ENCODE data around the gene GADD45B.
A peak's percentile ranks its signal among the peaks of the same experiment; 100 is the strongest.
"Not testable (repeated sequence)": the region's sequence is repeated elsewhere in the genome, so short reads cannot be mapped to it uniquely, and the experiment has no call there.

The GADD45B gene

DNA sequence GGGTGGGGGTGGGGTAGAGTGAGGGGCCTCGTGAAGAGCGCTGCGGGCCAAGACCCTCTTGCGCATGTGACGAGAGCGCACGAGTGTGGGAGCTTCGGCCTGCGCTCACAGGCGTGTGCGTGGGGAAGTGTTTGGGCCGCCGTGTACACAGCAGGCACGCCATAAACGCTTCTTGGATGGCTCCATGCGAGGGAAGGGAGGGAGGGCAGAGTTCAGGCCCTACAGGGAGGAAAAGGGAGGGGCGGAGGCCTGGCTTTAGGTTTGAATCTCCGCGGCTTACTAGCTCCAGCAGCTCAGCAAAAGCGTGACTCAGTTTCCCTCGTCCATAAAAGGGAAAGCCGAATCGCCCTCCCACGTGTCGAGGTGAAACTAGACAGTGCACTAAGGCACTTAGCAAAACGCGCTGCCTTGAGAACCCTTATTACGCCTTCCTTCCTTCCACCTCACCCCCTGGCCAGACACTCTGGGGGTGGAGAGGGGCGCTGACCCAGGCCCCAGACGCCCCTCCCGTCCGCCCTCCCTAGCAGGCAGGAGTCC is 12.5 kb downstream of the GADD45B start:
- Histone ChIP-seq H3K27ac (ENCODE audit: low read depth in 2 of 2, low read length in 2 of 2) (peak overlapping the region; percentile 63 to 67), H3K4me1 (ENCODE audit: control insufficient read depth in 2 of 2, insufficient read depth in 2 of 2, low read length in 2 of 2) (peaks cover 25 to 33% of the 10 kb centered on the region in 2 donors), H3K9ac (ENCODE audit: low read depth in 1 of 2, low read length in 2 of 2) (peak overlapping the region; percentile 63 to 69), H3K36me3 (ENCODE audit: control insufficient read depth in 2 of 2, insufficient read depth in 2 of 2, low read length in 2 of 2) (no peaks in the 10 kb centered on the region), H3K9me3 (ENCODE audit: control insufficient read depth in 2 of 2, low read length in 2 of 2) (no peaks in the 10 kb centered on the region), H3K4me3 (ENCODE audit: low read length in 2 of 2) (peak overlapping the region; percentile 50 to 59), H3K27me3 (ENCODE audit: control insufficient read depth in 2 of 2, insufficient read depth in 2 of 2, low read length in 2 of 2) (peaks cover 0 to 4% of the 10 kb centered on the region in 2 donors)

DNA sequence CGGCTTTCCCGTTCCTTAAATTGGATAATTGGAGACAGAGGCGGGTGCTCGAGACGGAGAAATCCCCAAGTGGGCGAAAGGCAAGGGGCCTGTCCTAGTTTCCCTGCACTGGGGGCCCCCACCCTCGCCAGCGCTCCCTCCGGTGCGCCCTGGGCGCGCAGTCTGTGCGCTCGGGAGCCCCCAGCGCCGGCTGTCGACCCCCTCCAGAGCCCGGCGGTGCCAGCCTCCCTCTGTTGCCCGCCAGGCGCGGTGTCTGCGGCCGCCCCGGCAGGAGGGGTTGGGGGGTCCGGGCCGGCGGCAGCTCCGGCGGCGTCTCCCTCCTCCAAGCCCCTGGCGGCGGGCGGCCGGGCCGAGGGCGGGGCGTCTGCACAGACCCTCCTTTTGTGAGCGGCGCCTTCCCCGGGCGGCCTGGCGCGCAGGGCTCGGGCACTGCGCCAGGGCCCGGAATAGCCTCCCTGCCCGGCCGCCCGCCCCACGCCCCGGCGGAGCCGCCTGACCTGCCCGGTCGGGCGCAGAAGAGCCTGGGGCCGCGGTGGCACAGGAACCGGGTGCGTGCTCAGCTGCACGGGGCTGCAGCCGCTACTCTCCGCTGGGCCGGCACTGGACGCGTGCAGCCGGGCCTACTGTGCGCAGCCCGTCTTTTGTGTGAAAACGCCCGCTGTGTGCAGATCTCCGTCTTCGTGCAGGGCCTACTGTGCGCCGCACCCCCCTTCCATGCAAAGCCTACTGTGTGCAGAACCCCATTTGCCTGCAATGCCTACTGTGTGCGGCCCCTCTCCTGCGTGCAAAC is 13.2 kb downstream of the GADD45B start:
- H3K4me3 ChIP-seq (ENCODE audit: low read length in 2 of 2), result peak overlapping the region; percentile 50 to 59
- peaks cover 28 to 39% of the 10 kb centered on the region in 2 donors for H3K4me1 ChIP-seq (ENCODE audit: control insufficient read depth in 2 of 2, insufficient read depth in 2 of 2, low read length in 2 of 2)
- peak overlapping the region; percentile 63 to 67 for H3K27ac ChIP-seq (ENCODE audit: low read depth in 2 of 2, low read length in 2 of 2)
- peaks cover 0 to 6% of the 10 kb centered on the region in 2 donors for H3K27me3 ChIP-seq (ENCODE audit: control insufficient read depth in 2 of 2, insufficient read depth in 2 of 2, low read length in 2 of 2)
- H3K9me3 ChIP-seq (ENCODE audit: control insufficient read depth in 2 of 2, low read length in 2 of 2), result no peaks in the 10 kb centered on the region
- H3K36me3 ChIP-seq (ENCODE audit: control insufficient read depth in 2 of 2, insufficient read depth in 2 of 2, low read length in 2 of 2), result no peaks in the 10 kb centered on the region
- H3K9ac ChIP-seq (ENCODE audit: low read depth in 1 of 2, low read length in 2 of 2), result peak overlapping the region; percentile 63 to 69

DNA sequence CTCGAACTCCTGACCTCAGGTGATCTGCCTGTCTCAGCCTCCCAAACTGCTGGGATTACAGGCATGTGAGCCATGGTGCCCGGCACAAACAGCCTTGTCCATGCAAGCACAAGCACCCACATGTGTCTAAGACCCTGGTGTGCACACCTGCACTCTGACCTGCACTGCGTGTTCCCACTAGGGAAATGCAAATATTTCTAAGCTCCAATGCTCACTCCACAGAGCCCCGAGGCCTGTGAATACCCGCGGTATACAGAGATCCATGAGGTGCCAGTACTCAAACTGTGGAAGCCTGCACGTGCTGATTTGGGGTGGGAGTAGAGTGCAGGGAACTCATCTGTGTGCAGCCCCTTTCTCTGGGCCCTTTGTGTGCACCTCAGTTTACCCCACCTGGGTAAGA is 14.7 kb downstream of the GADD45B start:
- peaks cover 0 to 9% of the 10 kb centered on the region in 2 donors for H3K27me3 ChIP-seq (ENCODE audit: control insufficient read depth in 2 of 2, insufficient read depth in 2 of 2, low read length in 2 of 2)
- H3K4me1 ChIP-seq (ENCODE audit: control insufficient read depth in 2 of 2, insufficient read depth in 2 of 2, low read length in 2 of 2), result peaks cover 39 to 49% of the 10 kb centered on the region in 2 donors
- H3K9me3 ChIP-seq (ENCODE audit: control insufficient read depth in 2 of 2, low read length in 2 of 2), result no peaks in the 10 kb centered on the region
- H3K9ac ChIP-seq (ENCODE audit: low read depth in 1 of 2, low read length in 2 of 2), result peak overlapping the region; percentile 32 to 36
- H3K27ac ChIP-seq (ENCODE audit: low read depth in 2 of 2, low read length in 2 of 2), result peak overlapping the region; percentile 48 to 74
- no peaks in the 10 kb centered on the region for H3K36me3 ChIP-seq (ENCODE audit: control insufficient read depth in 2 of 2, insufficient read depth in 2 of 2, low read length in 2 of 2)
- H3K4me3 ChIP-seq (ENCODE audit: low read length in 2 of 2), result no peak overlapping the region

DNA sequence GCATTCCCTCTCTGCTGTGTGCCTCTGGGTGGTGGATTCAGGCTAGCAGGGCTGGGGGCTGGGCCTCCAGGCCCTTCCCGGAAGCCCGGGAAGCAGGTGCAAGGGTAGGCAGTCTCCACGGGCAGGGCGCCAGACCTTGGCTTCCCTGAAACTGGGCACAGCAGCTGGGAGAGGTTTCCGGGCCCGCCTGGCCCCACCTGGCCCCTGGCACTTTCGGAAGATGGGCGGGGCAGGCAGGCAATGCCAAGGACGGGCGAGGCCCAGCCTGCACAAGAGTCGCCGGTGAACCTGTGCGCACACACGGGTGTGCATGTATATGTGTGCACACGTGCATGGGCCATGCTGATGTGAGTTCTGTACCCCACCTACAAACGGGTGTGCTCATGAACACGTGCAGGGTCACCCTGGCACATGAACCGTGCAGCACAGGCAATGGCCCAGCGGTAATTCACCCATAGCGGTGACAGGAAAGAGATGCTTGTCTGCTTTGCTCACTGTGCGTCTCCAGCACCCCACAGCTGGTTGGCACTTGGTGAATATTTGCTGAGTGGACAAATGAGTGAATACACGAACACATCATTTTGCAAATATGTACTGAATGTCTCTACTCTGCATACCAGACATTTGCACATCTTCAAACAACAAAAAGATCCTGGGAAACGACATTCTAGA is 15.3 kb downstream of the GADD45B start:
- H3K36me3 ChIP-seq (ENCODE audit: control insufficient read depth in 2 of 2, insufficient read depth in 2 of 2, low read length in 2 of 2), result no peaks in the 10 kb centered on the region
- peak overlapping the region; percentile 61 to 74 for H3K27ac ChIP-seq (ENCODE audit: low read depth in 2 of 2, low read length in 2 of 2)
- peaks cover 45 to 55% of the 10 kb centered on the region in 2 donors for H3K4me1 ChIP-seq (ENCODE audit: control insufficient read depth in 2 of 2, insufficient read depth in 2 of 2, low read length in 2 of 2)
- peak overlapping the region; percentile 2 to 50 for H3K4me3 ChIP-seq (ENCODE audit: low read length in 2 of 2)
- peaks cover 0 to 9% of the 10 kb centered on the region in 2 donors for H3K27me3 ChIP-seq (ENCODE audit: control insufficient read depth in 2 of 2, insufficient read depth in 2 of 2, low read length in 2 of 2)
- H3K9ac ChIP-seq (ENCODE audit: low read depth in 1 of 2, low read length in 2 of 2), result peak overlapping the region; percentile 36 to 41
- no peaks in the 10 kb centered on the region for H3K9me3 ChIP-seq (ENCODE audit: control insufficient read depth in 2 of 2, low read length in 2 of 2)

DNA sequence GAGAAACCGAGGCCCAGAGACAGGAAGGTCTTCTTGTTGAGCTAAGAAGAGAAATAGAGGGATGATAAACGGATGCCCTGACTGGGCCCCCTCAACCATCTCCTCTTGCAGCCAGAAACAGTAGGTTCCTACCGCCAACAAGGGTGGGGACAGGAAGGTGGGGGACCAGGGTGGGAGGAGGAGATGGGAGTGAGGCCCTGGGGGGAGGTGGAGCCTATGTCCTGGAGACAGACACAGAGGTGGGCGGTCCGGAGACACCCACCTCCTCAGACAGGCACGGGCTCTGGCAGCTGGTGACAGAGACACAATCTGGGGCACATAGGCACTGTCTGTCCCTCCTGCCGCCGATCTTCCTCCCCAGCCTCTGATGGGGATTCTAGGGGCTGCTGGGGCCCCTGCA is 16.9 kb downstream of the GADD45B start:
- Histone ChIP-seq H3K9me3 (ENCODE audit: control insufficient read depth in 2 of 2, low read length in 2 of 2) (no peaks in the 10 kb centered on the region), H3K4me1 (ENCODE audit: control insufficient read depth in 2 of 2, insufficient read depth in 2 of 2, low read length in 2 of 2) (peaks cover 48 to 53% of the 10 kb centered on the region in 2 donors), H3K27ac (ENCODE audit: low read depth in 2 of 2, low read length in 2 of 2) (no peak overlapping the region), H3K4me3 (ENCODE audit: low read length in 2 of 2) (no peak overlapping the region), H3K27me3 (ENCODE audit: control insufficient read depth in 2 of 2, insufficient read depth in 2 of 2, low read length in 2 of 2) (peaks cover 0 to 9% of the 10 kb centered on the region in 2 donors), H3K36me3 (ENCODE audit: control insufficient read depth in 2 of 2, insufficient read depth in 2 of 2, low read length in 2 of 2) (no peaks in the 10 kb centered on the region), H3K9ac (ENCODE audit: low read depth in 1 of 2, low read length in 2 of 2) (no peak overlapping the region)

DNA sequence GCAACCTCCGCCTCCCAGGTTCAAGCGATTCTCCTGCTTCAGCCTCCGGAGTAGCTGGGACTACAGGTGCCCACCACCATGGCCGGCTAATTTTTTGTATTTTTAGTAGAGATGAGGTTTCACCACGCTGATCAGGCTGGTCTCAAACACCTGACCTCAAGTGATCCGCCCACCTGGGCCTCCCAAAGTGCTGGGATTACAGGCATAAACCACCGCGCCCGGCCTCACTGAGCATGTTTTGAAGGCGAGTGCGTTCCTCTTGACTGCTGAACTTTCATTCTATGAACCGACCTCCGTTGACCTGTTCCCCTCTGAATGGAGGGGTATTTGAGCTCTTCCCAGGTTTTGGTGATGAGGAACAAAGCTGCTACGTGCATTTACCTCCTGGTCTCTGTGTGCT is 17.5 kb downstream of the GADD45B start:
- not testable (repeated sequence) for H3K27ac ChIP-seq (ENCODE audit: low read depth in 2 of 2, low read length in 2 of 2); H3K36me3 ChIP-seq (ENCODE audit: control insufficient read depth in 2 of 2, insufficient read depth in 2 of 2, low read length in 2 of 2); H3K4me3 ChIP-seq (ENCODE audit: low read length in 2 of 2); H3K9me3 ChIP-seq (ENCODE audit: control insufficient read depth in 2 of 2, low read length in 2 of 2); H3K27me3 ChIP-seq (ENCODE audit: control insufficient read depth in 2 of 2, insufficient read depth in 2 of 2, low read length in 2 of 2)
- Histone ChIP-seq H3K9ac (ENCODE audit: low read depth in 1 of 2, low read length in 2 of 2) (peak overlapping the region in 1 of 2 donors; percentile 92), H3K4me1 (ENCODE audit: control insufficient read depth in 2 of 2, insufficient read depth in 2 of 2, low read length in 2 of 2) (peaks cover 47 to 48% of the 10 kb centered on the region in 2 donors)

DNA sequence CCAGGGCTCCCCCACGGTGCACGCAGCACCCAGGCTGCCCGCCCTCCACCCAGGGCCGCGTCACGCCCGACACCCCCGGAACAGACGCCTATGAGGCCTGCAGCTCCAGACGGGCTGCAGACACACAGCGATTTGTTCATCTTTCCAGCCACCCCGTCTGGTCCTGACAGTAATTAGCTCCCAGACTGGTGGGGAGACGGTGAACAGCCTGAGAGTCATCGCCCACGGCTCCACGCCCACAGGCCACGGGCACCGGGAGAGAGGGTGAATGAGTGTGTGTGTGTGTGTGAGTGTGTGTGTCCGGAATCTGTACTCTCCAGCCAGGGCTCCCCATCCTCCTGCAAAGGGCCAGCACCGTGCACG is 18.1 kb downstream of the GADD45B start:
- peak overlapping the region; percentile 54 to 92 for H3K9ac ChIP-seq (ENCODE audit: low read depth in 1 of 2, low read length in 2 of 2)
- H3K27ac ChIP-seq (ENCODE audit: low read depth in 2 of 2, low read length in 2 of 2), result peak overlapping the region in 1 of 2 donors; percentile 91
- H3K4me3 ChIP-seq (ENCODE audit: low read length in 2 of 2), result peak overlapping the region; percentile 69 to 82

DNA sequence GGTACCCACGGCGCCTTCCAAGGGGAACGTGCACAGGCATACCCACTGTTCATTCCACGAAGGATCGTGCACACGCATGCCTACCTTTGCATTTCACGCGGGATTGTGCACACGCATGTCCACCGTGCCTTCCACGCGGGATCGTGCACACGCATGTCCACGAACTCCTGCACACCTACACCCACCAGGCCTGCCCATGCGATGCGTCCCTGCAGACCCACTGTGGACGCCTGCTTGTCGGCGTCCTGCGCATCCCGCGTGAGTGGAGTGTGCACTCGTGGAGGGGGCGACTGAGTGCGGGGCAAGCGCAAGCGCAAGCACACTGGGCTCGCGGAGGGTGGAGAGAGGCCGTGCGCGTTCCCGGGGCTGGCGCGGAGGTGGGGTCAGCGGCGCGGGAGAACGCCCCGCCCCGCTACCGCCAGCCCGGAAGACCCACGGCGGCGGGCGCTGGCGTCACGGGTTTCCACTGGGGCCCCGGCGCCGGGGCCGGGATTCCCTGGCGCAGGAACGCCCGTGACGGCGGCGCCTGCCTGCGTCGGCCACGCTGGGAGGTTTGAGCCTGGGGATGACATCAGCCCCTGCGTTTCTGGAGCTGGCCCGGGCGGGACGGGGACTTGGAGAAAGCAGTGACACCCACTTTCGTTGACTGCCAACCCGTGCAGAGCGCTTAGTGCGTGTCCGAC is 18.7 kb downstream of the GADD45B start:
- Histone ChIP-seq H3K36me3 (ENCODE audit: control insufficient read depth in 2 of 2, insufficient read depth in 2 of 2, low read length in 2 of 2) (no peaks in the 10 kb centered on the region), H3K4me1 (ENCODE audit: control insufficient read depth in 2 of 2, insufficient read depth in 2 of 2, low read length in 2 of 2) (peaks cover 39 to 41% of the 10 kb centered on the region in 2 donors), H3K27me3 (ENCODE audit: control insufficient read depth in 2 of 2, insufficient read depth in 2 of 2, low read length in 2 of 2) (peaks cover 0 to 8% of the 10 kb centered on the region in 2 donors), H3K9ac (ENCODE audit: low read depth in 1 of 2, low read length in 2 of 2) (peak overlapping the region; percentile 92), H3K9me3 (ENCODE audit: control insufficient read depth in 2 of 2, low read length in 2 of 2) (no peaks in the 10 kb centered on the region), H3K27ac (ENCODE audit: low read depth in 2 of 2, low read length in 2 of 2) (peak overlapping the region; percentile 91 to 92), H3K4me3 (ENCODE audit: low read length in 2 of 2) (peak overlapping the region; percentile 69 to 82)

More for the DNA sequence above, 18.1 kb downstream of the GADD45B start:
- no peaks in the 10 kb centered on the region for H3K36me3 ChIP-seq (ENCODE audit: control insufficient read depth in 2 of 2, insufficient read depth in 2 of 2, low read length in 2 of 2)
- peaks cover 0 to 9% of the 10 kb centered on the region in 2 donors for H3K27me3 ChIP-seq (ENCODE audit: control insufficient read depth in 2 of 2, insufficient read depth in 2 of 2, low read length in 2 of 2)
- no peaks in the 10 kb centered on the region for H3K9me3 ChIP-seq (ENCODE audit: control insufficient read depth in 2 of 2, low read length in 2 of 2)
- H3K4me1 ChIP-seq (ENCODE audit: control insufficient read depth in 2 of 2, insufficient read depth in 2 of 2, low read length in 2 of 2), result peaks cover 42 to 46% of the 10 kb centered on the region in 2 donors

DNA sequence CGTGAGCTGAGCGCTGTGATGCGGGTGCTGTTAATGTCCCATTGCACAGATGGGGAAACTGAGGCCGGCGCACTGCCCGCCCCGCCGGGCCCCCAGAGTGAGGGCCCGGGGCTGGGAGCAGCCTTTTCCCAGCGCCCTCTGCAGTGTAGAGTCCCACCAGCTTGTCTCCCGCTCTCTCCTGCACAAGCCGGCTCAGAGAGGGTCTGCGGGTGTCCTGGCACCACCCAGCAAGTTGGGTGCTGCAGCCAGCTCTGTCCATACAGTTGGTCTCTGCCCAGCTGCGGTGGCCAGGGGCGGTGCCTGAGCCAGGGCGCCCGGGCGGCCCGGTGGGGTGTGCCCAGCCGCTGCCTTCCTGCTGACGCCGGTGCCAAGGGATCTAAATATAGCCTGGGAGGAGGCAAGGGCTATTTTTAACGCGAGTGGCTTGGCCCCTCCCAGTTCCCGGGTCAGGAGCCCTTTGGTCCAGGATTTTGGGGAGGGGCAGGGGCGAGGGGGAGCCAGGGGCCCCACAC is 19.3 kb downstream of the GADD45B start:
- H3K9ac ChIP-seq (ENCODE audit: low read depth in 1 of 2, low read length in 2 of 2), result peak overlapping the region; percentile 92
- peaks cover 0 to 5% of the 10 kb centered on the region in 2 donors for H3K27me3 ChIP-seq (ENCODE audit: control insufficient read depth in 2 of 2, insufficient read depth in 2 of 2, low read length in 2 of 2)
- peak overlapping the region; percentile 91 to 92 for H3K27ac ChIP-seq (ENCODE audit: low read depth in 2 of 2, low read length in 2 of 2)
- H3K4me1 ChIP-seq (ENCODE audit: control insufficient read depth in 2 of 2, insufficient read depth in 2 of 2, low read length in 2 of 2), result peaks cover 35 to 38% of the 10 kb centered on the region in 2 donors
- no peaks in the 10 kb centered on the region for H3K36me3 ChIP-seq (ENCODE audit: control insufficient read depth in 2 of 2, insufficient read depth in 2 of 2, low read length in 2 of 2)
- H3K9me3 ChIP-seq (ENCODE audit: control insufficient read depth in 2 of 2, low read length in 2 of 2), result no peaks in the 10 kb centered on the region
- H3K4me3 ChIP-seq (ENCODE audit: low read length in 2 of 2), result peak overlapping the region; percentile 69 to 82
